Fibroblast of villous mesenchyme (primary cell): ENCODE measurements around the gene MAML2. TPM values are rescaled to one million over a fixed set of nuclear protein-coding genes. Genes with fewer than 3 reads are reported as not detected.

ENCODE experiments used
- DNase-seq: peaks from one replicate; pipeline ENCODE4 v3.0.0-alpha.2; 2010; ENCODE audit warnings: low read depth
- H3K4me3 ChIP-seq: 2 replicates; pipeline ENCODE4 v1.5.1; 2011; ENCODE audit warnings: low read depth, mild to moderate bottlenecking, low read length
- CTCF ChIP-seq: IDR thresholded peaks from 2 replicates; pipeline ENCODE4 v1.5.1; 2012; ENCODE audit warnings: low read depth, mild to moderate bottlenecking, low read length; ENCODE audit not compliant: insufficient read depth
- total RNA-seq: library from RNA; depleted of rRNA; stranded (reverse); fragments of >200 nt; gene quantifications from 2 replicates; pipeline ENCODE4 v1.2.3, GENCODE V29; 2012

MAML2 gene
- total RNA-seq, 1 donor: 30.7 TPM

GRCh38 chr11:96094156-96094555 lies 248.8 kb downstream of the MAML2 start:
- no peak overlapping the region for H3K4me3 ChIP-seq
- no peak for TF ChIP-seq CTCF
- no peak for DNase-seq

GRCh38 chr11:96092511-96092910 lies 250.5 kb downstream of the MAML2 start:
- no peak overlapping the region for H3K4me3 ChIP-seq
- TF ChIP-seq CTCF: no peak
- no peak for DNase-seq

GRCh38 chr11:96091476-96091875 lies 251.5 kb downstream of the MAML2 start:
- TF ChIP-seq CTCF: peak; percentile 18

GRCh38 chr11:96090711-96091110 lies 252.3 kb downstream of the MAML2 start:
- DNase-seq: peak; percentile 91
- H3K4me3 ChIP-seq: no peak overlapping the region

More at GRCh38 chr11:96091476-96091875, 251.5 kb downstream of the MAML2 start:
- no peak for DNase-seq
- no peak overlapping the region for H3K4me3 ChIP-seq

GRCh38 chr11:96088914-96089313 lies 254.1 kb downstream of the MAML2 start:
- H3K4me3 ChIP-seq: no peak overlapping the region
- no peak for DNase-seq
- no peak for TF ChIP-seq CTCF

More at GRCh38 chr11:96090711-96091110, 252.3 kb downstream of the MAML2 start:
- no peak for TF ChIP-seq CTCF

GRCh38 chr11:96086111-96086510 lies 256.9 kb downstream of the MAML2 start:
- DNase-seq: no peak
- TF ChIP-seq CTCF: no peak
- H3K4me3 ChIP-seq: no peak overlapping the region

- H3K4me3 ChIP-seq: no peak overlapping the region
- no peak for DNase-seq
- TF ChIP-seq CTCF: no peak
Measured at GRCh38 chr11:96085319-96085930, 257.6 kb downstream of the MAML2 start.
